Measurements from ENCODE around the gene FNDC11.
"Not testable (repeated sequence)": the region's sequence is repeated elsewhere in the genome, so short reads cannot be mapped to it uniquely, and the experiment has no call there.

The FNDC11 gene, protein sequence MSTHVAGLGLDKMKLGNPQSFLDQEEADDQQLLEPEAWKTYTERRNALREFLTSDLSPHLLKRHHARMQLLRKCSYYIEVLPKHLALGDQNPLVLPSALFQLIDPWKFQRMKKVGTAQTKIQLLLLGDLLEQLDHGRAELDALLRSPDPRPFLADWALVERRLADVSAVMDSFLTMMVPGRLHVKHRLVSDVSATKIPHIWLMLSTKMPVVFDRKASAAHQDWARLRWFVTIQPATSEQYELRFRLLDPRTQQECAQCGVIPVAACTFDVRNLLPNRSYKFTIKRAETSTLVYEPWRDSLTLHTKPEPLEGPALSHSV

DNA sequence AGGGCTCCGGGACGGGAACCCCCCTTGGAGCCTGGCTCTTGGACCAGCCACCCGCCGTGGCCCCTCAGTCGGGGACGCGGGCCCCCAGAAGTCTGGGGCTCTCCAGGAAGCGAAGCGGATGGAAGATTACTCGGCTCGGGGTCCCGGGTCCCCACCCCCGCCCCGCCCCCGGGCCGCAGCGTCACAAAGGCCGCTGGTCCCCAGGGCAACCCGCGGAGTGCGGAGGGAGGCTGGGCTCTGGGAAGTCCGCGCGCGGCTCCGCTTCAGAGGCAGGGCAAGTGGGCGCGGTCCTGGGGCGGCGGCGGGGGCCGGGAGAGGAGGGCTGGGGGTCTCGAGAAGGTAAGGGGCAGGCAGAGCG is at the start of gene FNDC11:
Gene FNDC11 (plus strand): TSS at position 227 of the 358 bp plus-strand sequence. CDS start 1,505 bp downstream, outside the sequence.
- DNase-seq (ENCODE audit: low read depth in 2 of 2, low spot score in 1 of 2): no peak

DNA sequence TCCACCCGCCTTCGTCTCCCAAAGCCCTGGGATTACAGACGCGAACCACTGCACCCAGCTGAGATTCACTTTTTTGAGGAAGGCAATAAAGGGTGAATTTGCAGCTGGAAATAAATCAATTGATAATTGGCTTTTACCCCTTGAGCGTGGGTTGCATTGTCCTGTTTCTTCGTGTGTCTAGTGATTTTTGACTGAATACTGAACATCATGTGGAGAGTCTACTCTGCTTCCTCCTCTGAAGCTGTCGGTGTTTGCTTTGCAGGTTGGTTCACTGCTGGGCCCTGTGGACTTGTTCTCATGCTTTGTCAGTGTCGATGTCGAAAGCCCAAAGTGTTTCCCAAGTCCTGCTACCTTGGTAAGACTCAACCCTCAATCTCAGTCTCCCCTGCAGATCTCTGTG is 49.3 kb upstream of the FNDC11 start:
- no peak for DNase-seq (ENCODE audit: low read depth in 2 of 2, low spot score in 1 of 2)

DNA sequence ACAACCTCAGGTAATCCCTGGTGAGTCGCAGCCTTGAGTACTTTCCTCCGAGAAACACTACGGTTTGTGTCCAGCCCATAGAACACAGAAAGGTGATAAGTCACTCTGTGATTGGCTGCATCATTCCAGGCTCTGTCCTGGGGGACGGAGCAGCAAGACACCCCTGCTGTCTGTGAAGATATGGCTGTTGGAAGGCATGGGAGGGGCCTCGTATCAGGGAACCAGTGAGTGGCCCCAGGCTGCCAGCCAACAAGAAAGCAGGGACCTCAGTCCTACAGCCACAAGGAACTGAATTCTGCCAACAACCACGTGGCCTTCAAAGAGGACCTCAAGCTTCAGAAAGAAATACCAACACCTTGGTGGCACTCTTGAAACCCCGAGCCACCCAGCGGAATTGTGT is 48.7 kb upstream of the FNDC11 start:
- no peak for DNase-seq (ENCODE audit: low read depth in 2 of 2, low spot score in 1 of 2)

DNA sequence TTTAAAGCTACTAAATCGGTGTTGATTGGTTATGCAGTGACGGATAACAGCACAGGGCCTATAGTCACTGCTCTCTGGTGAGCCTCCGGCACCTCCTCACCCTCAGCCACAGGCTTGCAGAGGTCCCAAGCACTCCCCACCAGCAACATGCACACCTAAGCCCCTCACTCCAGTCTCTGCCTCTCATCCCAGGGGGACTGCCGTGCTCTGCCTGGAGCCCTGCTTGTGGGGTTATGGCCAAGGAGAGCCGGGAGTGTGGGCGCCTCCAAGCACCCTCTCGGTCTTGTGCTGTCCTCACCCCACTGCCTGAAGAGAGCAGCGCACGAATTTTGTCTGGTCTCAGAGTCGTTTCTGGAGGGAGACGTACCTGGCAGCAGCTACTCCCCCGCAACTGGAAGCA is 48.2 kb upstream of the FNDC11 start:
- no peak for DNase-seq (ENCODE audit: low read depth in 2 of 2, low spot score in 1 of 2)

DNA sequence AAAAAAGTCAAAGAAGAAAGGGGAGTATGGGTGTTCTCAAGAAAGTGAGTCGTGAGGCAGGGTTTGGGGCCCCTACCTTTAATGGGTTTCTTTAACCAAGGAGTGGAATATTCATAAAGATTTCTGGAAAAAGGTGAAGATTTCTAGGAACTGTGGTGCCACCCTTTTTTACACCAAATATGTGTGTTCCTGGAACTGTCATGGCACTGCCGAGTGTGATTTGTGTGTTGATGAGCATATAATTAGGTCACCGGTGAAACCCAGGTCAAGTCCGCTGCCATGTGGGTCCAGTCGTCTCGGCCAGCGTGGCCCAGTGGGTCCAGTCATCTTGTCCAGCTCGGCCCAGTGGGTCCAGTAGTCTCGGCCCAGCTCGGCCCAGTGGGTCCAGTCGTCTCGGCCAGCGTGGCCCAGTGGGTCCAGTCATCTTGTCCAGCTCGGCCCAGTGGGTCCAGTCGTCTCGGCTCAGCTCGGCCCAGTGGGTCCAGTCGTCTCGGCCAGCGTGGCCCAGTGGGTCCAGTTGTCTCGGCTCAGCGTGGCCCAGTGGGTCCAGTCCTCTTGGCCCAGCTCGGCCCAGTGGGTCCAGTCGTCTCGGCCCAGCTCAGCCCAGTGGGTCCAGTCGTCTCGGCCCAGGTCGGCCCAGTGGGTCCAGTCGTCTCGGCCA is 46.7 kb upstream of the FNDC11 start:
- no peak for DNase-seq (ENCODE audit: low read depth in 2 of 2, low spot score in 1 of 2)

DNA sequence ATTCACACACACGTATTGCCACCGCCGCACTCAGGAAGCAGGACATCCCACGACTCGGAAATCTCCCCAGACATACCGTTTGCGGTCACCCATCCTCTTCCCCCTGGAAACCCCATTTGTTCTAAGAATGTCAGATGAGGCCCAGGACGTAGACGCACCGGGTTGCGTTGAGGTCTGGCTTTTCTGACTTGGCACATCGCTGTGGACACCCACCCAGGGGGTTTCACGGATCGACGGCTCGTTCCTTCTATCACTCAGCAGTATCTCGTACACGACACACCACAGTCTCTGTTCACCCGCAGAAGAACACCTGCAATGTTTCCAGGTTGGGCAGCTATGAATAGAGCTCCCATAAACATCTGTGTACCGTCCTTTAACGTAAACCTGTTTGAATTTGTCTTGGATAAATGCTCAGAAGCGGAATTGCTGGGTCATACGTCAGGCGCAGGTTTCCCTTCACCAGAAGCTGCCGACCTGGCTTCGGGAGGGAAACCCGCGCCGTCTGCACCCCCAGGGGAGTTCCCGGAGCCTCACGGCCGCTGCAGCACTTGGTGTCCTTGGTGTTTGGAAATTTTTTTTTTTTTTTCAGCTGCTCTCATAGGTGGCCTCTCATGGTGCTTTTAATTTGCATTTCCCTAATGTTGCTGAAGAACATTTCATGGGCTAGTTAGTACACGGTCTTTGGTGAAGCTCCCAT is 45.7 kb upstream of the FNDC11 start:
- DNase-seq (ENCODE audit: low read depth in 2 of 2, low spot score in 1 of 2): no peak

DNA sequence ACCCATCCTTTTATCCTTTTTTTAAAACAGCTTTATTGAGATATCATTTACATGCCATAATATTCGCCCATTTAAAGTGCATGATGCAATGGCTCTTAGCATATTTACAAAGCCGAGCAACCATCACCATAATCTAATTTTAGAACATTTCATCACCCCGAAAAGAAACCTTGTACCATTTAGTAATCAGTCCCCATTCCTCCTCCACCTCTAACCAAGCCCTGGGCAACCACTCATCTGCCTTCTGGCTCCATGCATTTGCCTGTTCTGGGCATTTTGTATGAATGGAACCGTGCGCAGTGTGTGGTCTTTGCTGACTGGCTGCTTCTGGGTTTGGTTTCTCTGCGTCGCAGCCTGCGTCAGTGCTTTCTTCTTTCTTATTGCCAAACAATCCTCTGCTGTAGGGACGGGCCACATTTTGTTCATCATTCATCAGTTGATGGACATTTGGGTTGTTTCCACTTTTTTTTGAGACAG is 44.8 kb upstream of the FNDC11 start:
- no peak for DNase-seq (ENCODE audit: low read depth in 2 of 2, low spot score in 1 of 2)

DNA sequence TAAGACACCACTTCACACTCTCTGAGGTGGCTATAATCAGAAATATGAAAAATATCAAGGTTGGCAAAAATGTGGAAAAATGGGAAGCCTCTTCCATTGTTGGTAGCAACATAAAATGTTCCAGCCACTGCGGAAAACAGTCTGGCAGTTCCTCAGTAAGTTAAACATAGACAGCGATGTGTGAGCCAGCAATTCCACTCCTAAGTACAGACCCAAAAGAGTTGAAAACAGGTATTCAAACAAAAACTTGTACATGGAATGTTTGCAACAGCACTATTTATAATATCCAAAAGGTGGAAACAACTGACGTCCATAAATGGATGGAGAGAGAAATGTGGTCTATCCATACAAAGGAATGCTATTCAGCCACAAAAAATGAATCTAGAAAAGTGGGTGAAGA is 40.8 kb upstream of the FNDC11 start:
- DNase-seq (ENCODE audit: low read depth in 2 of 2, low spot score in 1 of 2): no peak

DNA sequence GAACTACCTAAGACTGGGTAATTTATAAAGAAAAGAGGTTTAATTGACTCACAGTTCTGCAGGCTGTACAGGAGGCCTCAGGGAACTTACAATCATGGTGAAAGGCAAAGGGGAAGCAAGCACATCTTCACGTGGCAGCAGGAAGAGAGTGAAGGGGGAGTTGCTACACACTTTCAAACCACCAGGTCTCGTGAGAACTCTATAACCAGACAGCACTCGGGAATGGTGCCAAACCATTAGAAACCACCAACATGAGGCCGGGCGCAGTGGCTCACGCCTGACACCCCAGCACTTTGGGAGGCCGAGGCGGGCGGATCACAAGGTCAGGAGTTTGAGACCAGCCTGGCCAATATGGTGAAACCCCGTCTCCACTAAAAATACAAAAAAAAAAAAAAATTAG is 39.4 kb upstream of the FNDC11 start:
- not testable (repeated sequence) for DNase-seq (ENCODE audit: low read depth in 2 of 2, low spot score in 1 of 2)

DNA sequence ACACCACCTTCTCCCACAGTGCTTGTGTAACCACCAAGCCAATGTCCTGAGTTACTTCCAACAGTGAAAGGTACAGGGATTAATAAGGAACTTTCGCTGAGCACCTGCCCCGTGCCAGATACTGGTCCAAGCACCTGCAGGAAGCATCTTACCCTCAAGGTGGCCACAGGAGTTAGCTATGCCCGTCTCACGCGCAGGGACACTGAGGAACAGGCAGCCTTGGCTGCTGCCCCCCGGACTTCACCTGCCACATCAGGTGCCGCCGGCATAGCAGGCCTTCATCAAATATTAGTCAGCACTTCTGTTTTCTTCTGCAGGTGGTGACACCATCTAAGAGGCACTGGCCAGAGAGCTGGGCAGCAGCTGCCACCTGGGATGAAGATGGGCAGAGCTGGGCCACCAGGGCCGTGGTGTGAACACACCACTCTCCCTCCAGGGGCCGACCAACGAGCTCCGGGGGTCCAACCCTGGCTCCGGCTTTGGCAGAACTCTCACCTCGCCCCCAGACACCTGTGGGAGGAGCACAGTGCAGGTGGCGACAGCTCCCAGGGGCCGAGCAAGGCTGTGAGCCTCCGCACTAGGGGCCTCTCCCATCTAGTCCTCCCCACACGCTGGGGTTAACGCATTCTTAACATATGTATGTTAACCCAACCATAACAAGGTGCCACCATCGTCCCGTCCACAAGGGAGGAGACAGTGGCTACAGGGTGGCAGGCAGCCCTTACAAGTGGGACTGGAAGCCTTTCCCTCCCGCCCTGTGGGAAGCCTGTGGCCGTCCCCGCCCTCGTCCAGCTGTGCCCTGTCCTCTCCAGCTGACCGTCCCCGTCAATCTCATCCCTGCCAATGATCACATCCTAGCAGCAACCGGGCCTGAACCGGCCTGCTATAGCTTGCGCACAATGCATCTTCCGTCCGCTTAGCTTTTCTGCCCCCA is 36.3 kb upstream of the FNDC11 start:
- DNase-seq (ENCODE audit: low read depth in 2 of 2, low spot score in 1 of 2): no peak

DNA sequence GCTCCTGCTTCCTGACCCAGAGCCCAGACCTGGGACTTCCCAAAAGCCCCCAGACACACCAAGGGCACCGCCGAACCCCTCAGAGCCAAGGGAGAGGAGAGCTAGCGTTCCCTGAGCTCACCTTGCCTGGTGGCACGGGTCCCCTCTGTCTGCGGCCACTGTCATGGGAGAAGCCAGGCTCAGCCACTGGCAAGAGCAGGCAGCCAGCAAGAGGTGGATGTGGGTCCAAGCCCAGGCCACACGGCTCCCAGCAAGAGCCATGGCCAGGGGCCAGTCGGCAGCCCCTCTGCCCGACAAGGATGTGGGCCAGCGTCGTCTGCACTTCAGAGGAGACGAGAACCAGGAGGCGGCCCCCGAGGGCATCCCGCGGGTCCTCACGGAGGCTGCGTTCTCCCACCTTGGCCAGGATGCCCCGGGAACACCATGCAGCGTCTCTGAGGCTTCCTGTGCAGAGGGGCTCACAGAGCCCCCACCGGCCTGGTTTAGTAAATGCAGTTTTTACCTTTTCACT is 35.6 kb upstream of the FNDC11 start:
- no peak for DNase-seq (ENCODE audit: low read depth in 2 of 2, low spot score in 1 of 2)

DNA sequence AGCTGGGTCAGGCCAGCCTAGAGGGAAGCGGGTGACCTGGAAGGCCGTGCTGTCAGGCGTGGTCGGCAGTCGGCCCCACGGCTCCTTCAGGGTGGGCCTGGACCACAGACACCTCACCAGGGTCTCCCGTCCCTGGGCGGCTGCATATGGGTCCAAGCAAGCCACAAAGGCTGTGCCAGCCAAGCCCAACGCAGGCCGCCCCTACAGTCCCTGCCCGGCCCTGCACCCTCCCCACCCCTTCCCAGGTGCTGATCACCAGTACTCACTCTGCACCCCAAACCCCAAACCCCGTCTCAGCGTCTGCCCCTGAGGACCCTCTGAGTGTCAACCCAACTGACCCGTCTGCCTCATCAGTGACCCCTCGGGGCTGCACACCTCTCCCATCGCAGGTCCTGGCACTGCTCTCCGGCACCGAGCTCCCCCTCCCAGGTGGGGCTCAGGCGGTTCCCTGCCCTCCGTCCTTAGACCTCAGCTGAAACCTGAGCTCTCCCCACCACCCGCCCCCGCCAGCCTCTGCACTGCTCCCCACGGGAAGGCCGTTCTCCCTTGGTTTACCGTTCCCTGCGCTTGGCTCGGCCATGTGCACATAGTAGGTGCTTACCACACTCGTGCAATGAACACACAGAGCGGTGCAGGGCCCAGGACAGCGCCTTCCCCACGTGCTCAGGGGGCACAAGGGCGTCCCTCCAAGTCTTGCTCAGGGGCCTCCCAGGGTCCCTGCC is 34.9 kb upstream of the FNDC11 start:
- no peak for DNase-seq (ENCODE audit: low read depth in 2 of 2, low spot score in 1 of 2)

DNA sequence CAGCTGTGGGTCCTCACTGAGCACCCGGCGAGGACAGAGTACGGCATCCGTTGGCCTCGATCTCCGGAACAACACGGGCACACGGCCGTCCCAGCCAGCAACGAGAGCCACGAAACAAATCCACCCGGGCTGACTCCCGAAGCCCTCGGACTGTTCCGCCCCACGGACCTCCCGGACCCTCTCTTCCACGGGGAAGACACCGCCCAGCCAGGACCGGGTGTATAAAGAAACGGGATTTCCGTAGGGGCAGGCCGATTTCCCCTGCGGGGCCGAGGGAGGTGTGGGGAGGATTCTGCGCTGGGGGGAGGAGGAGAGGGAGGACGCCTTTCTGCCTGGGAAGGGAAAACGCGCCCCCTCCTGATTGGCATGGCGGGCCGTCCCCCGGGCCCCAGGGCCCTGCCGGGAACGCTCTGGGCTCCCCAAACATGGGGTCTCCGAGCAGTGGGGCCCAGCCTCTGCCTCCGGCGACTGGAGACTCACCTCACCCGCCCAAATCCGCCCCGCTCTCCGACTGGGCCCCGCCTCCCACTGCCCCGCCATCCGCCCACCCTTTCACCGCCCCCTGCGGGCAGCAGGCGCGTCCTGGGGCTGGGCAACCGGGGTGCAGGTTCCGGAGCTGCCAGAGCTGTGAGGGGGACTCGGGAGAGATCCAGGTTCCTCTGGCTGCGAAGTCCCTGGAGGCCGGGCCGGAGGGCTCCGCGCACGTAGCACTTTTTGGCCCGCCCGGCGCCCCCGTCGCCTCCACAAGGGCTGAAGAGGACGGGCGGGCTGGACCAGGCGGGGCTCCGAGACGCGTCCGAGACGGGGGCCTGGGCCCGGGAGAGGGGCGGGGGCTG is 34.1 kb upstream of the FNDC11 start:
- peak; percentile 26 to 51 for DNase-seq (ENCODE audit: low read depth in 2 of 2, low spot score in 1 of 2)

DNA sequence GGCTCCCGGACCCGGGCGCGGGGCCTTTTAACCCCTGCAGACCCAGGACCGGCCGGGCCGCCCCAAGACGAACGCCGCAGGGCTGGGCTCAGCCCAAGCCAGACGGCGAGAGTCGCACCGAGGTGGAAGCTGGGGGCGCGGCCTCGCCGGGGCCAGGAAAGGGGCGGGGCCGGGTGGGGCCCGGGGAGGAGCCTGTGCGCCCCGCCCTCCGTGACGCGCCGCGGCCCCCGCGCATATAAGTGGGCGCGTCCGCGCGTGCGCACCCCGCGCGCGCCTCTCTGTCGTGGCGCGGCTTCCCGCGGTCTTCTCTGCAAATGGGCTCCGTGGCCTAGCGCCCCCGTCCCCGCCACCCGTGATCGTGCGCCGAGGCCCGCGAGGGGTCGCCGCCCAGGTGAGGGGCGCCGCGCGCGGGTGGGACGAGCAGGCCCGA is 33.4 kb upstream of the FNDC11 start, which contains the start of gene PPDPF:
Gene PPDPF (plus strand): TSS at position 262 of the 430 bp plus-strand sequence. CDS start 544 bp downstream, outside the sequence.
- DNase-seq (ENCODE audit: low read depth in 2 of 2, low spot score in 1 of 2): peak; percentile 69 to 70

DNA sequence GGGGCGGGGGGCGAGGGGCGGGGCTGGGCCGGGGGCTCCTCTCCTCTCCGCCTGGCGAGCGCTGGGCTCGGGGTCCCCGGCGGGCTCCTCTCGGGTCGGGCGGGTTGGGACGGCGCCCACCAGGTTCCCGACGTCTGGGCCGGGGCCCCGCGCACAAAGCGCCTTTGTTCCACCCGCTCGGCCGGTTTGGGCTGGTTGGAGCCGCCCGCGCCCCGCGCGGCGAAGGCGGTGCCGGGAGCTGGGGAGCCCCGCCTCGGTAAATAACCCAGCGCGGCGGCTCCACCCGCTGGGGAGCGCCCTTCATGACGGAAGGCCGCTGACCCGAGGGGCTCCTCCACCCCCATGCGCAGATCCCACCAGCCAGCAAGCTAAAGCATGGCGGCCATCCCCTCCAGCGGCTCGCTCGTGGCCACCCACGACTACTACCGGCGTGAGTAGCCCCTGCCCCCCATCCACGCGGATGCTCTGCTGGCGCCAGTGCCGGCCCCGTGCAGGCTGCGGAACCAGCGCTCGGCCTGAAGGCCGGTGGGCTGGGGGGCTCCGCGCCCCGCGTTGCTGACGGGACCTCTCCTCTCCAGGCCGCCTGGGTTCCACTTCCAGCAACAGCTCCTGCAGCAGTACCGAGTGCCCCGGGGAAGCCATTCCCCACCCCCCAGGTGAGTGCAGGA is 32.9 kb upstream of the FNDC11 start:
- peak; percentile 31 to 46 for DNase-seq (ENCODE audit: low read depth in 2 of 2, low spot score in 1 of 2)

DNA sequence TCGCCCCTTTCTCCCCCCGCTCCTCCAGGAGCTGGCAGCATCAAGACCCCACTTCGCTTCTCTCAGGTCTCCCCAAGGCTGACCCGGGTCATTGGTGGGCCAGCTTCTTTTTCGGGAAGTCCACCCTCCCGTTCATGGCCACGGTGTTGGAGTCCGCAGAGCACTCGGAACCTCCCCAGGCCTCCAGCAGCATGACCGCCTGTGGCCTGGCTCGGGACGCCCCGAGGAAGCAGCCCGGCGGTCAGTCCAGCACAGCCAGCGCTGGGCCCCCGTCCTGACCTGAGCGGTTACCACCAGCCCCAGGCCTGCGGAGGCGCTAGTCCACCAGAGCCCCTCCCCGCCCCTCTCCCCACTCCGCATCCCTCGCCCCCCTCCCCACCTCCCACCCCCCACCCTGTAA is 32.4 kb upstream of the FNDC11 start:
- DNase-seq (ENCODE audit: low read depth in 2 of 2, low spot score in 1 of 2): no peak

DNA sequence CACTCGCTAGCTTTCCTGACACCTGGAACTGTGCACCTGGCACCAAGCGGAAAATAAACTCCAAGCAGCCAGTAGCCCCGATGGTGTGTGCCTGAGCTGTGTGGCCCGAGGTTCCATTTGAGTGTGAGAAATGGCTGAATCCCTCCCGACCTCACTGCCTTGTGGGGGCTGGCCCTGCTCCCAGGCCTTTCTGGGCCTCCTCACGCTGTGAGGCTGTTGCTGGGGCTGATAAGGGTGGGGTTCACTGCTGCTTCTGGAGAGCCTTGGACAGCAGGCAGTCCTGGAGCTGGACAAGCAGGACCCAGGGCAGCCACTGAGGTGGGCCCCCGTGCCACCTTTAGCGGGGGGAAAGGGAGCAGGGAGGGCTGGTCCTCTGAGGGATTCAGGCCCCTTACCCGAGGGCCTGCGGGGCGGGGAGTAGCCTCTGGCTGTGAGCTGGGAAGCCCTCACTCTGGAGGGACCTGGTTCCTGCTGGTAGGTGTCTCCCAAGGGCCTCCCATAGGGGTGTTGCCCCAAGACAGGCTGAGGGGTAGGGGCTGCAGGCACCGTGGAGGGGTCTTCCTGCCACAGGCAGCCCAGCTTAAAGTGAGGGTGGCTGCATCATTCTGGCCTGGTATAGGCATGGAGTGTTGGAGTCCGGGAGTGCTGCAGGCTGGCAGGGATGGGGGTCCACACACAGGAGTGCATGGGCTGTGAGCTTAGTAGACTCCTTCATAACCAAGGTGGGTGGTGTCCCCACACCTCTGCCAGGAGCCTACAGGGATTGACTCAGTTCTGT is 31.7 kb upstream of the FNDC11 start:
- DNase-seq (ENCODE audit: low read depth in 2 of 2, low spot score in 1 of 2): no peak

All from stimulated activated CD8-positive, alpha-beta memory T cell treated with anti-CD3 and anti-CD28 coated beads, Interleukin-4, amount 100 ng/mL, for 4 hours (primary cell).